CD14-positive monocyte (primary cell): Measurements from ENCODE around the gene GLT8D1. TPM values are rescaled to one million over a fixed set of nuclear protein-coding genes. Genes with fewer than 3 reads are reported as not detected.

ENCODE experiments used
- DNase-seq, 3 donors: peaks; one replicate each; pipeline ENCODE4 v3.0.0-alpha.2; 2011 to 2022
- H2AFZ ChIP-seq: 2 replicates; pipeline ENCODE4 v1.6.0; 2012; ENCODE audit warnings: mild to moderate bottlenecking, low read depth, low read length, inconsistent platforms; ENCODE audit not compliant: insufficient read depth, poor library complexity, severe bottlenecking
- H3K27ac ChIP-seq, 2 donors: 1 replicate in 1 of 2; 2 replicates in 1 of 2; pipeline ENCODE4 v1.5.1; 2012 to 2013; ENCODE audit warnings: low read length in 2 of 2, control low read depth in 1 of 2, inconsistent platforms in 1 of 2, low read depth in 1 of 2, mild to moderate bottlenecking in 1 of 2
- H3K27me3 ChIP-seq, 2 donors: one replicate each; pipeline versions ENCODE4 v1.6.0 to v1.6.1; 2011 to 2013; ENCODE audit warnings: low read length in 2 of 2; ENCODE audit not compliant: control insufficient read depth in 2 of 2, insufficient read depth in 2 of 2
- H3K36me3 ChIP-seq, 2 donors: replicated peaks in 1 of 2; 1 replicate in 1 of 2; 2 replicates in 1 of 2; pipeline versions ENCODE4 v1.5.1 to v1.6.1; 2012 to 2013; ENCODE audit warnings: low read length in 2 of 2, control low read depth in 1 of 2, inconsistent platforms in 1 of 2, mild to moderate bottlenecking in 1 of 2; ENCODE audit not compliant: insufficient read depth in 2 of 2, control insufficient read depth in 1 of 2
- H3K4me1 ChIP-seq, 2 donors: 1 replicate in 1 of 2; 2 replicates in 1 of 2; pipeline versions ENCODE4 v1.5.1 to v1.6.1; 2012 to 2013; ENCODE audit warnings: low read length in 2 of 2, control low read depth in 1 of 2, inconsistent platforms in 1 of 2, mild to moderate bottlenecking in 1 of 2, moderate library complexity in 1 of 2; ENCODE audit not compliant: insufficient read depth in 2 of 2, control insufficient read depth in 1 of 2
- H3K4me2 ChIP-seq: replicated peaks from 2 replicates; pipeline ENCODE3; 2012; ENCODE audit warnings: low read length, moderate library complexity, mild to moderate bottlenecking; ENCODE audit not compliant: poor library complexity, severe bottlenecking; ENCODE audit errors: extremely low read depth
- H3K4me3 ChIP-seq, 3 experiments: fragments of 200-600 bp in 1 of 3; sonication (generic) in 1 of 3; replicated peaks in 1 of 3; 1 replicate in 2 of 3; 2 replicates in 1 of 3; pipeline ENCODE4 v1.5.1; 2011 to 2013; ENCODE audit warnings: low read length in 3 of 3, mild to moderate bottlenecking in 3 of 3, control low read depth in 2 of 3, low read depth in 2 of 3, inconsistent platforms in 1 of 3, moderate library complexity in 1 of 3
- H3K79me2 ChIP-seq: 2 replicates; pipeline ENCODE4 v1.6.0; 2012; ENCODE audit warnings: mild to moderate bottlenecking, control low read depth, inconsistent platforms, low read length, moderate library complexity; ENCODE audit not compliant: insufficient read depth
- H3K9ac ChIP-seq: 2 replicates; pipeline ENCODE4 v1.6.0; 2017; ENCODE audit warnings: low read length, mild to moderate bottlenecking; ENCODE audit not compliant: insufficient read depth, poor library complexity, severe bottlenecking
- H3K9me3 ChIP-seq, 2 donors: replicated peaks in 1 of 2; 1 replicate in 1 of 2; 2 replicates in 1 of 2; pipeline versions ENCODE4 v1.5.1 to v1.6.1; 2012 to 2013; ENCODE audit warnings: low read length in 2 of 2, control low read depth in 1 of 2; ENCODE audit not compliant: control insufficient read depth in 1 of 2, insufficient read depth in 1 of 2
- H4K20me1 ChIP-seq: 2 replicates; pipeline ENCODE4 v1.6.0; 2012; ENCODE audit warnings: mild to moderate bottlenecking, low read length, control low read depth, moderate library complexity; ENCODE audit not compliant: insufficient read depth
- H3K27ac Mint-ChIP-seq, 7 donors: one replicate each; pipeline ENCODE4 v1.8.0; 2020; ENCODE audit warnings: mild to moderate bottlenecking in 7 of 7, mixed read lengths in 7 of 7, moderate library complexity in 6 of 7, inconsistent platforms in 2 of 7
- H3K27me3 Mint-ChIP-seq, 3 donors: one replicate each; pipeline ENCODE4 v1.8.0; 2021 to 2022; ENCODE audit warnings: low read depth in 3 of 3, mild to moderate bottlenecking in 3 of 3, mixed read lengths in 3 of 3, moderate library complexity in 3 of 3, inconsistent platforms in 1 of 3
- H3K36me3 Mint-ChIP-seq, 2 donors: one replicate each; pipeline ENCODE4 v1.8.0; 2020; ENCODE audit warnings: mixed read lengths in 2 of 2, inconsistent platforms in 1 of 2, mild to moderate bottlenecking in 1 of 2
- H3K4me1 Mint-ChIP-seq: one replicate; pipeline ENCODE4 v1.8.0; 2020; ENCODE audit warnings: mild to moderate bottlenecking, mixed read lengths
- H3K4me3 Mint-ChIP-seq, 2 donors: one replicate each; pipeline ENCODE4 v1.8.0; 2020; ENCODE audit warnings: mild to moderate bottlenecking in 2 of 2, mixed read lengths in 2 of 2, moderate library complexity in 1 of 2
- H3K9me3 Mint-ChIP-seq, 7 donors: one replicate each; pipeline ENCODE4 v1.8.0; 2020 to 2022; ENCODE audit warnings: mixed read lengths in 7 of 7, mild to moderate bottlenecking in 6 of 7, moderate library complexity in 6 of 7, inconsistent platforms in 2 of 7
- WGBS: methylation state at CpG from one replicate; pipeline ENCODE4 v1.1.5; 2013; ENCODE audit warnings: missing lambda C conversion rate; ENCODE audit not compliant: insufficient coverage; 5-methylcytosine and 5-hydroxymethylcytosine counted together
- intact Hi-C, 2 donors: fragments of 100-400 bp; cut with micrococcal nuclease; formaldehyde crosslinking; loops; one replicate each; pipeline versions ENCODE4 v1.15.0 to v1.15.1; 2023
- polyA plus RNA-seq, 3 donors: library from polyadenylated mRNA; depleted of rRNA in 1 of 3; unstranded in 2 of 3; stranded (reverse) in 1 of 3; fragments of 300-500 nt in 2 of 3; fragments of >200 nt in 1 of 3; fragmentation: Illumina TruSeq in 2 of 3; gene quantifications; 1 replicate in 2 of 3; 2 replicates in 1 of 3; pipeline ENCODE4 v1.2.3, GENCODE V29; 2012 to 2021
- TF ChIP-seq, protein P1 (sequence below): fragments of 200-600 bp; IDR thresholded peaks from one replicate; pipeline ENCODE4 v1.8.0; 2022; ENCODE audit warnings: antibody characterized with exemption, mild to moderate bottlenecking

The GLT8D1 gene
- polyA plus RNA-seq, 3 donors: 27.3 to 34.8 (median 34.8) TPM

GRCh38 chr3:52704611-52705437, 767 bp downstream of the GLT8D1 start:
- Mint-ChIP-seq H3K4me1 (peaks cover 31% of the 10 kb centered on the region), H3K4me3 (peak overlapping the region; percentile 94 to 96), H3K27me3 (peaks cover 0 to 3% (median 0%) of the 10 kb centered on the region in 3 donors), H3K27ac (peak overlapping the region; percentile 75 to 90 (median 86)), H3K36me3 (peaks cover 13 to 23% of the 10 kb centered on the region in 2 donors), H3K9me3 (no peaks in the 10 kb centered on the region)
- WGBS: 11% methylated on average over 18 of the region's 22 CpGs
- TF ChIP-seq, protein P1, sequence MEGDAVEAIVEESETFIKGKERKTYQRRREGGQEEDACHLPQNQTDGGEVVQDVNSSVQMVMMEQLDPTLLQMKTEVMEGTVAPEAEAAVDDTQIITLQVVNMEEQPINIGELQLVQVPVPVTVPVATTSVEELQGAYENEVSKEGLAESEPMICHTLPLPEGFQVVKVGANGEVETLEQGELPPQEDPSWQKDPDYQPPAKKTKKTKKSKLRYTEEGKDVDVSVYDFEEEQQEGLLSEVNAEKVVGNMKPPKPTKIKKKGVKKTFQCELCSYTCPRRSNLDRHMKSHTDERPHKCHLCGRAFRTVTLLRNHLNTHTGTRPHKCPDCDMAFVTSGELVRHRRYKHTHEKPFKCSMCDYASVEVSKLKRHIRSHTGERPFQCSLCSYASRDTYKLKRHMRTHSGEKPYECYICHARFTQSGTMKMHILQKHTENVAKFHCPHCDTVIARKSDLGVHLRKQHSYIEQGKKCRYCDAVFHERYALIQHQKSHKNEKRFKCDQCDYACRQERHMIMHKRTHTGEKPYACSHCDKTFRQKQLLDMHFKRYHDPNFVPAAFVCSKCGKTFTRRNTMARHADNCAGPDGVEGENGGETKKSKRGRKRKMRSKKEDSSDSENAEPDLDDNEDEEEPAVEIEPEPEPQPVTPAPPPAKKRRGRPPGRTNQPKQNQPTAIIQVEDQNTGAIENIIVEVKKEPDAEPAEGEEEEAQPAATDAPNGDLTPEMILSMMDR: no peak
- H2AFZ ChIP-seq: peak overlapping the region; percentile 97
- H4K20me1 ChIP-seq: peaks cover 5% of the 10 kb centered on the region
- no peaks in the 10 kb centered on the region for H3K27me3 ChIP-seq
- no peak for DNase-seq
- H3K4me1 ChIP-seq: peaks cover 28 to 34% of the 10 kb centered on the region in 2 donors
- peak overlapping the region; percentile 89 for H3K9ac ChIP-seq
- H3K9me3 ChIP-seq: no peaks in the 10 kb centered on the region
- peaks cover 69% of the 10 kb centered on the region for H3K79me2 ChIP-seq
- intact Hi-C loops: no loop called here
- peak overlapping the region; percentile 19 to 95 for H3K27ac ChIP-seq
- peaks cover 10 to 25% of the 10 kb centered on the region in 2 donors for H3K36me3 ChIP-seq
- H3K4me3 ChIP-seq: peak overlapping the region; percentile 89 to 99 (median 99)
- H3K4me2 ChIP-seq: peak overlapping the region; percentile 99

DNA sequence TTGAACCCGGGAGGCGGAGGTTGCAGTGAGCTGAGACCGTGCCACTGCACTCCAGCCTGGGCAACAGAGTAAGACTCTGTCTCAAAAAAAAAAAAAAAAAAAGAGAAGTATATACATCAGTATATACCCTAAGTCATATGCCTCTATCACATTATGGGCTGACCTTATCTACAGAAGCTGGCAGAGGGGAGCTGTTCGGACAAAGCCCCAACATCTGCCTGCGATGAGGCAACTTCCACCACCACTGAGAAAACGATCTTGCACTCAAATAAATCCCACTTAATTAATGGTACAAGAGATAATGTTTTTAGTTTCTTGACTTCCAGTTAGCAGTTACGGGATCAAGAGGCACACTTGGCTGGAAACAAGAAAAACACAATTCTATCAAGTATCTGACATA, 2.2 kb downstream of the GLT8D1 start:
- Mint-ChIP-seq H3K36me3 (peaks cover 9 to 20% of the 10 kb centered on the region in 2 donors), H3K27me3 (peaks cover 0 to 3% (median 0%) of the 10 kb centered on the region in 3 donors), H3K9me3 (no peaks in the 10 kb centered on the region), H3K27ac (no peak overlapping the region), H3K4me3 (no peak overlapping the region), H3K4me1 (peaks cover 31% of the 10 kb centered on the region)
- no peak for DNase-seq
- H3K9me3 ChIP-seq: no peaks in the 10 kb centered on the region
- H3K4me2 ChIP-seq: no peak overlapping the region
- no peak overlapping the region for H2AFZ ChIP-seq
- TF ChIP-seq, protein P1: no peak
- peaks cover 5 to 26% of the 10 kb centered on the region in 2 donors for H3K36me3 ChIP-seq
- peaks cover 59% of the 10 kb centered on the region for H3K79me2 ChIP-seq
- H3K27ac ChIP-seq: no peak overlapping the region
- intact Hi-C loops: no loop called here
- H3K27me3 ChIP-seq: no peaks in the 10 kb centered on the region
- WGBS: 80% methylated on average over 1 of the region's 7 CpGs
- H3K9ac ChIP-seq: no peak overlapping the region
- no peak overlapping the region for H3K4me3 ChIP-seq
- peaks cover 5% of the 10 kb centered on the region for H4K20me1 ChIP-seq
- H3K4me1 ChIP-seq: peaks cover 28 to 34% of the 10 kb centered on the region in 2 donors
